Panc1 (cell line): ENCODE data around the gene PTRH2.

ENCODE experiments used
- CTCF ChIP-seq: fragments of 450-650 bp; IDR thresholded peaks from 2 replicates; pipeline ENCODE4 v1.5.1; 2017; ENCODE audit warnings: mild to moderate bottlenecking
- SIN3A ChIP-seq: IDR thresholded peaks from 2 replicates; pipeline ENCODE4 v1.6.1; 2012; ENCODE audit warnings: low read depth, mild to moderate bottlenecking, low read length, moderate library complexity, borderline replicate concordance; ENCODE audit not compliant: insufficient read depth

- TF ChIP-seq SIN3A (no peak), CTCF (no peak)
Measured at GRCh38 chr17:59695945-59696681, 11.1 kb downstream of the PTRH2 start.
